ENCODE data around the gene AMH. TPM values are rescaled to one million over a fixed set of nuclear protein-coding genes. Genes with fewer than 3 reads are reported as not detected.

Gene AMH
- total and polyA plus RNA-seq, 4 donors, result 0.73 to 3.5 (median 1.8) TPM

DNA sequence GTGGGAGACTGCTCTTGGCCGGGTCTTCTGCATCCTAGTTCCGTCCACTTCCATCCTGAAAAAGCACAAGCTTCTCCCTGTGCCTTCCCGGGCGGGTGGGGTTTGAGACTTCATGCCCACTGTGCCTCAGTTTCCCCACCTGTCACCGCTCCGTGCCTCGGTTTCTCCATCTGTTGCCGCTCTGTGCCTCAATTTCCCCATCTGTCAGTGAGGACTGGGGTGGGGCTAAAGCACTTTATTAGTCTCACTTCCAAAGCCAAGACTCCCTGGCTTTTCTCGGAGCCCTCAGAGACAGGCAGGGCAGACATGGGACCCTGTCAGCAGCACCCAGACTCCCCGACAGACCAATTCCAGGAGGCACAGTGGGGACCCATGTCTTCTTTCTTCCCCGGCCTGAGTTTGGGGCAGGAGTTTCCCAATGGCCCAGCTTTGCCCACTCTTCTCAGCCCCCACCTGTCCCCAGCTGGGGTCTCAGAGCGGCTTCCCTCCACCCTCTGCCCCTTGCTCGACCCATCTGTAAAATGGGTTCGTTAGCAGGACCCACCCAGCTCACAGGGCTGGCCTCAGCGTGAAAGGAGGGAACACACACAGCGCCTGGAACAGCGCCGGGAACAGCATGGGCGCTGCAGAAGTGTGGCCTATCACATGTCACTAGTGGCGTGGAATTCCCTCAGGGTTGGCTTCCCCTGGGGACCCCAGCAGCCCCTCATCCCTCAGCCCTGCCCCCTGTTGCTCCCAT is 37.4 kb downstream of the AMH start:
- no peaks in the 10 kb centered on the region for H3K9me3 ChIP-seq (ENCODE audit: control insufficient read depth in 4 of 4, insufficient read depth in 3 of 4, low read length in 3 of 4)
- no peak overlapping the region for H3K27ac ChIP-seq (ENCODE audit: low read depth in 1 of 2, low read length in 1 of 2)
- no peak overlapping the region for H3K9ac ChIP-seq (ENCODE audit: insufficient read depth in 1 of 2, low read length in 2 of 2)
- no peak for DNase-seq
- TF ChIP-seq CTCF (IDR thresholded peaks at IDR 0.05; ENCODE audit: control extremely low read depth, extremely low read depth), result no peak
- no peaks in the 10 kb centered on the region for H3K36me3 ChIP-seq (ENCODE audit: control insufficient read depth in 4 of 4, insufficient read depth in 4 of 4, low read length in 4 of 4)
- ATAC-seq (ENCODE audit: insufficient read depth, low FRiP score), result no peak
- H3K27me3 ChIP-seq (ENCODE audit: control insufficient read depth in 3 of 3, insufficient read depth in 3 of 3, low read length in 2 of 3), result peaks cover 11 to 35% (median 15%) of the 10 kb centered on the region in 3 donors
- peaks cover 0 to 24% (median 13%) of the 10 kb centered on the region in 5 donors for H3K4me1 ChIP-seq (ENCODE audit: control insufficient read depth in 5 of 5, insufficient read depth in 5 of 5, low read length in 5 of 5)
- whole genome bisulfite sequencing, 2 donors, result 83 to 91% methylated on average over 20 of the region's 20 CpGs
- no peak overlapping the region for H3K4me3 ChIP-seq

GRCh38 chr19:2287585-2288337 is 38.6 kb downstream of the AMH start:
- Histone ChIP-seq H3K36me3 (ENCODE audit: control insufficient read depth in 4 of 4, insufficient read depth in 4 of 4, low read length in 4 of 4) (peaks cover 0 to 1% (median 0%) of the 10 kb centered on the region in 4 donors), H3K4me3 (no peak overlapping the region), H3K27ac (ENCODE audit: low read depth in 1 of 2, low read length in 1 of 2) (peak overlapping the region in 1 of 2 donors; percentile 18), H3K9ac (ENCODE audit: insufficient read depth in 1 of 2, low read length in 2 of 2) (no peak overlapping the region), H3K4me1 (ENCODE audit: control insufficient read depth in 5 of 5, insufficient read depth in 5 of 5, low read length in 5 of 5) (peaks cover 0 to 22% (median 9%) of the 10 kb centered on the region in 5 donors), H3K9me3 (ENCODE audit: control insufficient read depth in 4 of 4, insufficient read depth in 3 of 4, low read length in 3 of 4) (no peaks in the 10 kb centered on the region), H3K27me3 (ENCODE audit: control insufficient read depth in 3 of 3, insufficient read depth in 3 of 3, low read length in 2 of 3) (peaks cover 11 to 43% (median 24%) of the 10 kb centered on the region in 3 donors)
- WGBS, 2 donors, result 42 to 72% methylated on average over 13 of the region's 13 CpGs
- no peak for DNase-seq
- no peak for TF ChIP-seq CTCF (IDR thresholded peaks at IDR 0.05; ENCODE audit: control extremely low read depth, extremely low read depth)
- no peak for ATAC-seq (ENCODE audit: insufficient read depth, low FRiP score)

DNA sequence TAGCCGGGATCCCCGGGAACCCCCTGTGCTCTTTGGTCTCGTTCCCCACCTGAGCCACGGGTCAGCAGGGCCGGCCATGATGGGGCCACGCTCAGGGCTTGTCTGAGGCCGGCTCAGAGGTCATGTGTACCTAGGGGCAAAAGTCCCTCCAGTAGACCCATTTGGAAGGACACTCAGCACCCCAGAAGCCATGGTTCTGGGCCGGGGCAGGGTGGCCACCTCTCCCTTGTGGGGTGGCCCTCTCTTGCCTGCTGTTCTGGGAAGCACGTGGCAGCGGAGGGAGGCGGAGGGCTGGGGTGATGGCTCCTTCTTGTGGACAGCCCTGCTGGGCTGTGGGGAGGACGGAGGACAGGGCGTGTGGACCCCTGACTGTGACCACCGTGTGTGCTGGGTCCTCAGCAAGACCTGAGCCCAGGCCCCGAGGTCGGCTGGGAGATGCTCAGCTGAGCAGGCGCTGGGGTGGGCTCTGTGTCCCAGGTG is 39.3 kb downstream of the AMH start:
- peak overlapping the region in 1 of 2 donors; percentile 3 for H3K27ac ChIP-seq (ENCODE audit: low read depth in 1 of 2, low read length in 1 of 2)
- no peak for DNase-seq
- H3K4me1 ChIP-seq (ENCODE audit: control insufficient read depth in 5 of 5, insufficient read depth in 5 of 5, low read length in 5 of 5), result peaks cover 0 to 22% (median 9%) of the 10 kb centered on the region in 5 donors
- no peaks in the 10 kb centered on the region for H3K9me3 ChIP-seq (ENCODE audit: control insufficient read depth in 4 of 4, insufficient read depth in 3 of 4, low read length in 3 of 4)
- WGBS, 2 donors, result 78 to 82% methylated on average over 17 of the region's 17 CpGs
- H3K9ac ChIP-seq (ENCODE audit: insufficient read depth in 1 of 2, low read length in 2 of 2), result no peak overlapping the region
- peaks cover 11 to 48% (median 26%) of the 10 kb centered on the region in 3 donors for H3K27me3 ChIP-seq (ENCODE audit: control insufficient read depth in 3 of 3, insufficient read depth in 3 of 3, low read length in 2 of 3)
- H3K4me3 ChIP-seq, result no peak overlapping the region
- peaks cover 0 to 1% (median 0%) of the 10 kb centered on the region in 4 donors for H3K36me3 ChIP-seq (ENCODE audit: control insufficient read depth in 4 of 4, insufficient read depth in 4 of 4, low read length in 4 of 4)
- no peak for ATAC-seq (ENCODE audit: insufficient read depth, low FRiP score)
- TF ChIP-seq CTCF (IDR thresholded peaks at IDR 0.05; ENCODE audit: control extremely low read depth, extremely low read depth), result no peak

Data from lung (tissue), 12 donors.